Loucy (cell line): ENCODE data around the gene ASIC4.

Source experiments
- H2AFZ ChIP-seq: fragments of 200-600 bp; sonication (generic); 2 replicates; pipeline ENCODE4 v1.6.0; 2016; ENCODE audit warnings: antibody characterized with exemption, mild to moderate bottlenecking, low read length, moderate library complexity
- H3F3A ChIP-seq: fragments of 200-600 bp; 2 replicates; pipeline ENCODE4 v1.6.0; 2016; ENCODE audit warnings: antibody characterized with exemption, low read depth, mild to moderate bottlenecking
- H3K27me3 ChIP-seq: fragments of 200-600 bp; sonication (generic); 2 replicates; pipeline ENCODE4 v1.6.1; 2014; ENCODE audit warnings: low read length, mild to moderate bottlenecking; ENCODE audit not compliant: insufficient read depth, poor library complexity, severe bottlenecking
- H3K36me3 ChIP-seq: fragments of 200-600 bp; sonication (generic); 2 replicates; pipeline ENCODE4 v1.6.1; 2016; ENCODE audit warnings: low read length; ENCODE audit not compliant: insufficient read depth
- H3K4me1 ChIP-seq: fragments of 200-600 bp; sonication (generic); 2 replicates; pipeline ENCODE4 v1.5.1; 2014; ENCODE audit warnings: low read length, mild to moderate bottlenecking; ENCODE audit not compliant: insufficient read depth, poor library complexity, severe bottlenecking
- H3K4me2 ChIP-seq: fragments of 200-600 bp; sonication (generic); 2 replicates; pipeline ENCODE4 v1.6.0; 2014; ENCODE audit warnings: antibody characterized with exemption, low read length, low read depth, mild to moderate bottlenecking; ENCODE audit not compliant: poor library complexity, severe bottlenecking
- H3K4me3 ChIP-seq: fragments of 200-600 bp; sonication (generic); 2 replicates; pipeline ENCODE4 v1.5.1; 2014; ENCODE audit warnings: low read length, mild to moderate bottlenecking, mixed read lengths; ENCODE audit not compliant: poor library complexity, severe bottlenecking
- H3K79me2 ChIP-seq: fragments of 200-600 bp; sonication (generic); 2 replicates; pipeline ENCODE4 v1.6.1; 2014; ENCODE audit warnings: low read length; ENCODE audit not compliant: insufficient read depth
- H3K9ac ChIP-seq: fragments of 200-600 bp; sonication (generic); 2 replicates; pipeline ENCODE4 v1.6.0; 2014; ENCODE audit warnings: mild to moderate bottlenecking, low read depth, low read length, moderate library complexity; ENCODE audit not compliant: poor library complexity, severe bottlenecking
- H3K9me2 ChIP-seq: fragments of 200-600 bp; sonication (generic); replicated peaks from 2 replicates; pipeline ENCODE4 v1.6.1; 2016; ENCODE audit warnings: low read depth, low read length, mixed read lengths
- H3K9me3 ChIP-seq: fragments of 200-600 bp; sonication (generic); 2 replicates; pipeline ENCODE4 v1.6.1; 2014; ENCODE audit warnings: mild to moderate bottlenecking, antibody characterized with exemption, low read length, low read depth; ENCODE audit not compliant: insufficient read depth
- H4K20me1 ChIP-seq: fragments of 200-600 bp; sonication (generic); 2 replicates; pipeline ENCODE4 v1.6.0; 2014; ENCODE audit warnings: antibody characterized with exemption, low read length, mild to moderate bottlenecking; ENCODE audit not compliant: insufficient read depth, poor library complexity, severe bottlenecking
- CTCF ChIP-seq: fragments of 200-600 bp; sonication (generic); conservative IDR thresholded peaks from 2 replicates; pipeline ENCODE4 v1.5.1; 2014; ENCODE audit warnings: mild to moderate bottlenecking, antibody characterized with exemption, low read length
- EZH2phosphoT487 ChIP-seq: fragments of 200-600 bp; IDR thresholded peaks from 2 replicates; pipeline ENCODE4 v1.6.1; 2018; ENCODE audit warnings: antibody characterized with exemption, mild to moderate bottlenecking, moderate library complexity, borderline replicate concordance

ASIC4 gene

GRCh38 chr2:219515874-219516629 is 1.8 kb downstream of the ASIC4 start:
- no peak overlapping the region for H2AFZ ChIP-seq
- H3K9me2 ChIP-seq = no peaks in the 10 kb centered on the region
- H3F3A ChIP-seq = no peaks in the 10 kb centered on the region
- no peak overlapping the region for H3K4me2 ChIP-seq
- H3K9me3 ChIP-seq = no peaks in the 10 kb centered on the region
- H4K20me1 ChIP-seq = no peaks in the 10 kb centered on the region
- H3K9ac ChIP-seq = no peak overlapping the region
- peaks cover 5% of the 10 kb centered on the region for H3K27me3 ChIP-seq
- no peak for TF ChIP-seq CTCF
- TF ChIP-seq EZH2phosphoT487 = no peak
- H3K79me2 ChIP-seq = no peaks in the 10 kb centered on the region
- H3K4me3 ChIP-seq = no peak overlapping the region
- H3K36me3 ChIP-seq = no peaks in the 10 kb centered on the region
- peaks cover 14% of the 10 kb centered on the region for H3K4me1 ChIP-seq

GRCh38 chr2:219516888-219517287 is 2.6 kb downstream of the ASIC4 start:
- no peaks in the 10 kb centered on the region for H3K79me2 ChIP-seq
- H3K9me3 ChIP-seq = no peaks in the 10 kb centered on the region
- peaks cover 5% of the 10 kb centered on the region for H3K27me3 ChIP-seq
- no peak overlapping the region for H3K9ac ChIP-seq
- H3K4me2 ChIP-seq = no peak overlapping the region
- H2AFZ ChIP-seq = no peak overlapping the region
- no peaks in the 10 kb centered on the region for H4K20me1 ChIP-seq
- H3F3A ChIP-seq = no peaks in the 10 kb centered on the region
- no peak overlapping the region for H3K4me3 ChIP-seq
- H3K36me3 ChIP-seq = no peaks in the 10 kb centered on the region
- peaks cover 18% of the 10 kb centered on the region for H3K4me1 ChIP-seq
- TF ChIP-seq CTCF = no peak
- no peak for TF ChIP-seq EZH2phosphoT487
- H3K9me2 ChIP-seq = no peaks in the 10 kb centered on the region

- Histone ChIP-seq H2AFZ (no peak overlapping the region), H3K4me1 (peaks cover 18% of the 10 kb centered on the region)
These were observed 3.9 kb downstream of the ASIC4 start for GRCh38 chr2:219517954-219518778.

More at GRCh38 chr2:219517954-219518778, 3.9 kb downstream of the ASIC4 start:
- H3F3A ChIP-seq = no peaks in the 10 kb centered on the region
- H3K36me3 ChIP-seq = no peaks in the 10 kb centered on the region
- H3K9me2 ChIP-seq = no peaks in the 10 kb centered on the region
- H4K20me1 ChIP-seq = no peaks in the 10 kb centered on the region
- H3K79me2 ChIP-seq = no peaks in the 10 kb centered on the region
- no peak overlapping the region for H3K4me3 ChIP-seq
- H3K27me3 ChIP-seq = peaks cover 4% of the 10 kb centered on the region
- TF ChIP-seq CTCF = no peak
- no peak for TF ChIP-seq EZH2phosphoT487
- no peaks in the 10 kb centered on the region for H3K9me3 ChIP-seq
- no peak overlapping the region for H3K4me2 ChIP-seq
- H3K9ac ChIP-seq = no peak overlapping the region
